K562 (cell line): ENCODE results near the gene RASSF1. TPM values are rescaled to one million over a fixed set of nuclear protein-coding genes. Genes with fewer than 3 reads are reported as not detected.
A peak's percentile ranks its signal among the peaks of the same experiment; 100 is the strongest.

Source experiments
- ATAC-seq: fragments of 200-7000 bp; cut with Tn5 transposase; 3 replicates; pipeline ENCODE4 v1.9.1; 2020; ENCODE audit warnings: moderate library complexity
- BruUV-seq: library from RNA; stranded (reverse); fragments of 400-500 nt; replicated peaks from 2 replicates; lab custom pipeline; 2021; lab: Mats Ljungman, UMichigan
- CTCF ChIA-PET: fragments of 300-600 bp; formaldehyde crosslinking; extraction: SDS; loops from one replicate; lab custom pipeline; 2021; ENCODE audit warnings: low intra/inter-chr PET ratio; lab: Yijun Ruan, JAX
- POLR2A ChIA-PET: fragments of 300-600, 350-650 bp; sonication (Branson Sonifier 250); formaldehyde crosslinking; extraction: SDS; loops from one replicate; lab custom pipeline; 2021; ENCODE audit warnings: antibody characterized with exemption, inconsistent platforms; lab: Yijun Ruan, JAX
- DNase-seq, 4 experiments: peaks; one replicate each; pipeline versions ENCODE4 v3.0.0 to v3.0.0-alpha.2; 2011 to 2018; ENCODE audit warnings: low spot score in 3 of 4, mixed read lengths in 3 of 4; ENCODE audit errors: extremely low read depth in 1 of 4
- FAIRE-seq: peaks from 2 replicates; lab custom pipeline; 2011; peaks lifted over from hg19 to GRCh38; lab: Jason Lieb, UNC
- H2AFZ ChIP-seq: 2 replicates; pipeline ENCODE4 v1.6.0; 2011; ENCODE audit warnings: low read depth, low read length, control low read depth, inconsistent platforms
- H3K27ac ChIP-seq: fragments of 200-600 bp; 3 replicates; pipeline ENCODE4 v1.8.0; 2011; ENCODE audit warnings: low read depth, mild to moderate bottlenecking, control low read depth, inconsistent platforms, low read length, moderate library complexity, mixed read lengths; ENCODE audit errors: extremely low read depth
- H3K27me3 ChIP-seq, 2 experiments: fragments of 300-600 bp in 1 of 2; 2 replicates in 1 of 2; 3 replicates in 1 of 2; pipeline versions ENCODE4 v1.6.0 to v1.8.0; 2011; ENCODE audit warnings: inconsistent platforms in 2 of 2, low read length in 2 of 2, mild to moderate bottlenecking in 1 of 2, mixed read lengths in 1 of 2, moderate library complexity in 1 of 2; ENCODE audit not compliant: control insufficient read depth in 2 of 2, insufficient read depth in 2 of 2
- H3K36me3 ChIP-seq: fragments of 300-600 bp; 3 replicates; pipeline ENCODE4 v1.8.0; 2011; ENCODE audit warnings: mild to moderate bottlenecking, low read length, inconsistent platforms; ENCODE audit not compliant: control insufficient read depth, insufficient read depth
- H3K4me1 ChIP-seq, 2 experiments: fragments of 200-600 bp in 1 of 2; replicated peaks in 1 of 2; 2 replicates in 1 of 2; 3 replicates in 1 of 2; pipeline versions ENCODE4 v1.5.1 to v1.8.0; 2011; ENCODE audit warnings: inconsistent platforms in 2 of 2, low read length in 2 of 2, mild to moderate bottlenecking in 1 of 2, mixed read lengths in 1 of 2, moderate library complexity in 1 of 2; ENCODE audit not compliant: control insufficient read depth in 2 of 2, insufficient read depth in 2 of 2
- H3K4me2 ChIP-seq: 2 replicates; pipeline ENCODE4 v1.6.1; 2011; ENCODE audit warnings: low read length, control low read depth, inconsistent platforms, mixed read lengths; ENCODE audit not compliant: insufficient read depth
- H3K4me3 ChIP-seq: fragments of 200-600 bp; sonication (generic), shearing (Covaris generic); 2 replicates; pipeline ENCODE4 v1.5.1; 2016; ENCODE audit warnings: control low read depth, inconsistent platforms
- H3K79me2 ChIP-seq: fragments of 200-600 bp; 3 replicates; pipeline ENCODE4 v1.8.0; 2011; ENCODE audit warnings: low read length, inconsistent platforms; ENCODE audit not compliant: control insufficient read depth, insufficient read depth
- H3K9ac ChIP-seq, 2 experiments: 2 replicates each; pipeline versions ENCODE4 v1.6.0 to v1.6.1; 2011; ENCODE audit warnings: low read depth in 2 of 2, low read length in 2 of 2, control low read depth in 1 of 2, inconsistent platforms in 1 of 2, mild to moderate bottlenecking in 1 of 2, mixed read lengths in 1 of 2; ENCODE audit not compliant: insufficient read depth in 1 of 2
- H3K9me1 ChIP-seq: one replicate; pipeline ENCODE4 v1.6.0; 2011; ENCODE audit warnings: inconsistent platforms, mild to moderate bottlenecking, low read length, moderate library complexity; ENCODE audit not compliant: control insufficient read depth, insufficient read depth
- H3K9me3 ChIP-seq: replicated peaks from 2 replicates; pipeline ENCODE4 v1.5.1; 2011; ENCODE audit warnings: low read depth, low read length, inconsistent platforms; ENCODE audit not compliant: control insufficient read depth, insufficient read depth
- H4K20me1 ChIP-seq: replicated peaks from 2 replicates; pipeline ENCODE4 v1.6.1; 2011; ENCODE audit warnings: low read length, inconsistent platforms, mixed read lengths; ENCODE audit not compliant: control insufficient read depth, insufficient read depth
- GATAD2B ChIP-seq: fragments of 450-650 bp; IDR thresholded peaks from 2 replicates; pipeline ENCODE4 v1.6.1; 2017; ENCODE audit warnings: mild to moderate bottlenecking, borderline replicate concordance
- MEIS2 ChIP-seq: fragments of 450-650 bp; IDR thresholded peaks from 2 replicates; pipeline ENCODE4 v1.6.1; 2014; ENCODE audit warnings: mild to moderate bottlenecking; ENCODE audit not compliant: partially characterized antibody
- SMC3 ChIP-seq: conservative IDR thresholded peaks from 2 replicates; pipeline ENCODE4 v1.6.1; 2011; ENCODE audit warnings: low read depth, low read length, improper control_type of control experiment; ENCODE audit not compliant: insufficient read depth
- WGBS: fragments of 100-300 bp; shearing (Covaris generic); methylation state at CpG from one replicate; pipeline ENCODE4 v1.1.6; 2016; ENCODE audit warnings: low coverage, mixed read lengths; ENCODE audit not compliant: insufficient coverage; ENCODE audit errors: missing lambda C conversion rate; 5-methylcytosine and 5-hydroxymethylcytosine counted together
- in situ Hi-C: fragments of 300-500 bp; cut with MboI; formaldehyde crosslinking; loops from 4 replicates; pipeline ENCODE4 v1.15.0; 2018; ENCODE audit warnings: inconsistent platforms, mixed read lengths
- intact Hi-C: fragments of 100-400 bp; cut with micrococcal nuclease; formaldehyde crosslinking; loops from 2 replicates; pipeline ENCODE4 v1.14.2; 2022
- polyA plus RNA-seq, 8 experiments: library from polyadenylated mRNA; depleted of rRNA in 4 of 8; stranded (reverse) in 5 of 8; unstranded in 3 of 8; fragments of >200 nt; fragmentation: Nextera tagmentation in 2 of 8; fragmentation: Illumina TruSeq in 1 of 8; extraction: Ambion mirVana in 2 of 8; extraction: Trizol in 1 of 8; gene quantifications; 2 replicates each; pipeline versions ENCODE4 v1.2.1 to v1.2.3, GENCODE V29; 2011 to 2014; ENCODE audit warnings: inconsistent platforms in 1 of 8, missing spikeins in 1 of 8
- total RNA-seq, 7 experiments: library from RNA; depleted of rRNA in 6 of 7; stranded (reverse); fragments of >200 nt in 6 of 7; fragmentation: Illumina TruSeq in 2 of 7; extraction: Trizol in 2 of 7; gene quantifications; 2 replicates each; pipeline versions ENCODE4 v1.2.1 to v1.2.3, GENCODE V29; 2011 to 2021; ENCODE audit warnings: low replicate concordance in 1 of 7
- TF ChIP-seq, protein P1 (sequence below): sonication (generic); formaldehyde crosslinking; IDR thresholded peaks from 2 replicates; pipeline ENCODE4 v1.8.0; 2022; ENCODE audit warnings: missing genetic modification reagents, mild to moderate bottlenecking, borderline replicate concordance
- TF ChIP-seq, protein P2 (sequence below), 3 experiments: IDR thresholded peaks in 2 of 3; conservative IDR thresholded peaks in 1 of 3; 2 replicates each; pipeline ENCODE4 v1.5.1; 2011 to 2012; ENCODE audit warnings: low read length in 3 of 3, mild to moderate bottlenecking in 3 of 3, control low read depth in 2 of 3, improper control_type of control experiment in 1 of 3, inconsistent platforms in 1 of 3, low read depth in 1 of 3, mixed read lengths in 1 of 3, moderate library complexity in 1 of 3; ENCODE audit not compliant: insufficient read depth in 2 of 3

Gene RASSF1
- total and polyA plus RNA-seq, 9 of the 15 experiments (the other 6 are each of a cell fraction or from before 2014, with no cell fraction given): 3.6 to 57.1 (median 24.6) TPM

DNA sequence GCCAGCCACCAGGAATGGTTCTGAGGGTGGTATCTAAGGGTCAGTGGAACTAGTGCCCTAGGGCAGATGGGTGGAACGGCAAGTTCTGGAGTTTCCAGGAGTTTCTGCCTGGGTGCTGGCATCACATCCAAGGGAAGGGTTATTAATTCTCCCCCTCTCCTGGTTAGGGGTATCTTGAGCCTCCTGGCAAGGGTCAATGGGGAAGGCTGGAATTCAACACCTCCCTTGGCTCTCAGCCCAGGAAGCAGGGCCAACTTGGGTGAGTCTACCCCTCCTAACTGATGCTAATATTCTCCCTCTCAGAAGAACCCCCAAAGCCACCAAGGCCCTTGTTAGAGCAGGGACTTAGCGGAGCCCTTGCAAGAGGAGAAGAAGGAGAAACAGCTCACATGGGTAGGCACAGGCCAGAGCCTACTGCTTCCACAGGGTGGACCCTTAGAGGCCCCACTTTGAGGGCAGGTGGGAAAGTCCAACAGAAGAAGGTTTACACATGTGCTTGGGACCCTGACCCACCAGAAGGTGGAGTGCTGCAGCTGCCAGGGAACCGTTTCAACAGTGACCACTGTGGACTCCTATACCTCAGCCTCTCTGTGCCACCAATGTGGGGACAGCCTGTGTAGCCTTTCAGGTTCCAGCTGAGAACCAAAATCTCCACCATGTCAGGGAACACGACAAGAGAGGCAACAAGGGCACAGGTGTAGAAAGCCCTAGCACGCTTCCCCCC is 15.4 kb upstream of the RASSF1 start:
- Histone ChIP-seq H3K4me2 (peak overlapping the region; percentile 95), H3K4me1 (peaks cover 32 to 50% of the 10 kb centered on the region in 2 experiments; a peak in 4 of 5 replicates), H3K36me3 (peaks cover 45% of the 10 kb centered on the region; the same call in 2 of the 3 replicates), H3K4me3 (peak overlapping the region; percentile 62; the same call in 1 of the 2 replicates), H3K27ac (no peak overlapping the region; the same call in 2 of the 3 replicates), H3K9me3 (no peaks in the 10 kb centered on the region), H3K27me3 (no peaks in the 10 kb centered on the region)
- no TSS peak for BruUV-seq
- intact Hi-C loops: loop anchor here (5.0 kb wide), 1 partner anchor 256 kb away; the partner anchor contains the start of gene CISH
- TF ChIP-seq SMC3: no peak
- TF ChIP-seq MEIS2: no peak
- TF ChIP-seq, protein P1, sequence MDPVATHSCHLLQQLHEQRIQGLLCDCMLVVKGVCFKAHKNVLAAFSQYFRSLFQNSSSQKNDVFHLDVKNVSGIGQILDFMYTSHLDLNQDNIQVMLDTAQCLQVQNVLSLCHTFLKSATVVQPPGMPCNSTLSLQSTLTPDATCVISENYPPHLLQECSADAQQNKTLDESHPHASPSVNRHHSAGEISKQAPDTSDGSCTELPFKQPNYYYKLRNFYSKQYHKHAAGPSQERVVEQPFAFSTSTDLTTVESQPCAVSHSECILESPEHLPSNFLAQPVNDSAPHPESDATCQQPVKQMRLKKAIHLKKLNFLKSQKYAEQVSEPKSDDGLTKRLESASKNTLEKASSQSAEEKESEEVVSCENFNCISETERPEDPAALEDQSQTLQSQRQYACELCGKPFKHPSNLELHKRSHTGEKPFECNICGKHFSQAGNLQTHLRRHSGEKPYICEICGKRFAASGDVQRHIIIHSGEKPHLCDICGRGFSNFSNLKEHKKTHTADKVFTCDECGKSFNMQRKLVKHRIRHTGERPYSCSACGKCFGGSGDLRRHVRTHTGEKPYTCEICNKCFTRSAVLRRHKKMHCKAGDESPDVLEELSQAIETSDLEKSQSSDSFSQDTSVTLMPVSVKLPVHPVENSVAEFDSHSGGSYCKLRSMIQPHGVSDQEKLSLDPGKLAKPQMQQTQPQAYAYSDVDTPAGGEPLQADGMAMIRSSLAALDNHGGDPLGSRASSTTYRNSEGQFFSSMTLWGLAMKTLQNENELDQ (CRISPR knock-in tag): no peak
- no peak for TF ChIP-seq GATAD2B
- TF ChIP-seq, protein P2, sequence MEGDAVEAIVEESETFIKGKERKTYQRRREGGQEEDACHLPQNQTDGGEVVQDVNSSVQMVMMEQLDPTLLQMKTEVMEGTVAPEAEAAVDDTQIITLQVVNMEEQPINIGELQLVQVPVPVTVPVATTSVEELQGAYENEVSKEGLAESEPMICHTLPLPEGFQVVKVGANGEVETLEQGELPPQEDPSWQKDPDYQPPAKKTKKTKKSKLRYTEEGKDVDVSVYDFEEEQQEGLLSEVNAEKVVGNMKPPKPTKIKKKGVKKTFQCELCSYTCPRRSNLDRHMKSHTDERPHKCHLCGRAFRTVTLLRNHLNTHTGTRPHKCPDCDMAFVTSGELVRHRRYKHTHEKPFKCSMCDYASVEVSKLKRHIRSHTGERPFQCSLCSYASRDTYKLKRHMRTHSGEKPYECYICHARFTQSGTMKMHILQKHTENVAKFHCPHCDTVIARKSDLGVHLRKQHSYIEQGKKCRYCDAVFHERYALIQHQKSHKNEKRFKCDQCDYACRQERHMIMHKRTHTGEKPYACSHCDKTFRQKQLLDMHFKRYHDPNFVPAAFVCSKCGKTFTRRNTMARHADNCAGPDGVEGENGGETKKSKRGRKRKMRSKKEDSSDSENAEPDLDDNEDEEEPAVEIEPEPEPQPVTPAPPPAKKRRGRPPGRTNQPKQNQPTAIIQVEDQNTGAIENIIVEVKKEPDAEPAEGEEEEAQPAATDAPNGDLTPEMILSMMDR (IDR thresholded peaks at IDR 0.05 in 2 of 3, conservative IDR thresholded peaks at IDR 0.05 in 1 of 3; ENCODE audit: insufficient read depth in 2 of 3, low read depth in 1 of 3, low read length in 3 of 3): 0 out of 6 replicates have a peak, but pooled peaks of 2 of the 3 experiments have one; percentile 4 to 5
- TF ChIP-seq, all 486 proteins: peak for 1
- FAIRE-seq (no peak), ATAC-seq (no peak), DNase-seq (no peak)
- Histone ChIP-seq H3K9me1 (peaks cover 6% of the 10 kb centered on the region), H3K9ac (peak overlapping the region in 1 of 2 experiments; percentile 73; a peak in 1 of 4 replicates), H3K79me2 (peaks cover 51% of the 10 kb centered on the region), H2AFZ (no peak overlapping the region), H4K20me1 (peaks cover 31% of the 10 kb centered on the region; the same call in 1 of the 2 replicates)
- CTCF ChIA-PET: no interaction called here
- WGBS: 49% methylated on average over 4 of the region's 5 CpGs
- POLR2A ChIA-PET: interaction anchor here (0.7 to 1.2 kb wide), 4 partner anchors 8 to 1170 kb away, joined by 3 to 4 read pairs (median 3); no protein-coding TSS in a partner anchor
- in situ Hi-C loops: no loop called here
